Uterus (tissue), 4 donors: Measurements from ENCODE around the gene DNAJC15. TPM values are rescaled to one million over a fixed set of nuclear protein-coding genes. Genes with fewer than 3 reads are reported as not detected.
A peak's percentile ranks its signal among the peaks of the same experiment; 100 is the strongest.

Experiments used
- DNase-seq, 2 donors: peaks; one replicate each; pipeline ENCODE4 v3.0.0-alpha.2; 2019 to 2020
- H3K27ac ChIP-seq, 2 donors: fragments of 200-600 bp; sonication (generic); 1 replicate in 1 of 2; 2 replicates in 1 of 2; pipeline ENCODE4 v1.5.1; 2016 to 2018
- H3K27me3 ChIP-seq, 2 donors: fragments of 200-600 bp; sonication (generic); one replicate each; pipeline ENCODE4 v1.5.1; 2018 to 2019; ENCODE audit warnings: control low read depth in 1 of 2
- H3K36me3 ChIP-seq, 2 donors: fragments of 200-600 bp; sonication (generic); one replicate each; pipeline ENCODE4 v1.5.1; 2019; ENCODE audit warnings: control low read depth in 1 of 2
- H3K4me1 ChIP-seq, 2 donors: fragments of 200-600 bp; sonication (generic); one replicate each; pipeline ENCODE4 v1.5.1; 2018 to 2019; ENCODE audit warnings: control low read depth in 1 of 2
- H3K4me3 ChIP-seq, 2 donors: fragments of 200-600 bp; sonication (generic); 1 replicate in 1 of 2; 2 replicates in 1 of 2; pipeline ENCODE4 v1.5.1; 2018 to 2019; ENCODE audit warnings: mild to moderate bottlenecking in 1 of 2
- H3K9me3 ChIP-seq, 2 donors: fragments of 200-600 bp; sonication (generic); one replicate each; pipeline ENCODE4 v1.5.1; 2019; ENCODE audit warnings: control low read depth in 1 of 2
- CTCF ChIP-seq, 4 experiments: fragments of 200-600 bp in 2 of 4; fragments of 450-650 bp in 2 of 4; sonication (generic) in 2 of 4; IDR thresholded peaks; one replicate each; pipeline ENCODE4 v1.5.1; 2016 to 2019; ENCODE audit warnings: antibody characterized with exemption in 4 of 4, mild to moderate bottlenecking in 2 of 4, moderate library complexity in 1 of 4
- POLR2A ChIP-seq, 2 donors: fragments of 450-650 bp; IDR thresholded peaks; one replicate each; pipeline ENCODE4 v1.6.1; 2016; ENCODE audit warnings: antibody characterized with exemption in 2 of 2, mild to moderate bottlenecking in 1 of 2, moderate library complexity in 1 of 2
- intact Hi-C: fragments of 100-400 bp; cut with DNase I; formaldehyde crosslinking; loops from one replicate; pipeline ENCODE4 v1.15.1; 2023; ENCODE audit warnings: low total_unique reads
- total RNA-seq, 4 donors: library from RNA; depleted of rRNA in 3 of 4; stranded (reverse); fragments of >200 nt in 3 of 4; gene quantifications; one replicate each; pipeline versions ENCODE4 v1.1.0 to v1.2.4, GENCODE V29; 2014 to 2023
- donor health status: DM: yes; HTN: yes; CAD: no.

DNAJC15 gene
- total RNA-seq, 4 donors from 2014 or later: 3.6 to 14.5 (median 6.1) TPM

- Histone ChIP-seq H3K9me3 (no peaks in the 10 kb centered on the region), H3K4me3 (no peak overlapping the region), H3K27ac (no peak overlapping the region), H3K4me1 (no peaks in the 10 kb centered on the region), H3K36me3 (no peaks in the 10 kb centered on the region), H3K27me3 (no peaks in the 10 kb centered on the region)
- no peak for TF ChIP-seq POLR2A (IDR thresholded peaks at IDR 0.05)
- no peak for TF ChIP-seq CTCF (IDR thresholded peaks at IDR 0.05)
- DNase-seq: no peak
- intact Hi-C loops: no loop called here
Observed at GRCh38 chr13:43126420-43126819, 103.0 kb downstream of the DNAJC15 start.

GRCh38 chr13:43127103-43127798 is 103.9 kb downstream of the DNAJC15 start:
- no peaks in the 10 kb centered on the region for H3K27me3 ChIP-seq
- no peaks in the 10 kb centered on the region for H3K4me1 ChIP-seq
- no peaks in the 10 kb centered on the region for H3K36me3 ChIP-seq
- intact Hi-C loops: no loop called here
- no peak overlapping the region for H3K4me3 ChIP-seq
- no peaks in the 10 kb centered on the region for H3K9me3 ChIP-seq
- DNase-seq: no peak
- TF ChIP-seq CTCF (IDR thresholded peaks at IDR 0.05) (no peak), POLR2A (IDR thresholded peaks at IDR 0.05) (no peak)
- peak overlapping the region; percentile 40 to 45 for H3K27ac ChIP-seq

GRCh38 chr13:43127827-43128226 is 104.4 kb downstream of the DNAJC15 start:
- TF ChIP-seq CTCF (IDR thresholded peaks at IDR 0.05) (no peak), POLR2A (IDR thresholded peaks at IDR 0.05) (no peak)
- H3K36me3 ChIP-seq: no peaks in the 10 kb centered on the region
- H3K4me3 ChIP-seq: no peak overlapping the region
- no peaks in the 10 kb centered on the region for H3K4me1 ChIP-seq
- peak overlapping the region; percentile 40 to 45 for H3K27ac ChIP-seq
- H3K27me3 ChIP-seq: no peaks in the 10 kb centered on the region
- H3K9me3 ChIP-seq: no peaks in the 10 kb centered on the region
- DNase-seq: no peak
- intact Hi-C loops: no loop called here

- peak; percentile 22 to 40 for DNase-seq
- intact Hi-C loops: no loop called here
- no peak for TF ChIP-seq CTCF (IDR thresholded peaks at IDR 0.05)
- no peak for TF ChIP-seq POLR2A (IDR thresholded peaks at IDR 0.05)
- Histone ChIP-seq H3K27ac (no peak overlapping the region), H3K4me1 (no peaks in the 10 kb centered on the region), H3K9me3 (no peaks in the 10 kb centered on the region), H3K4me3 (no peak overlapping the region), H3K36me3 (no peaks in the 10 kb centered on the region), H3K27me3 (no peaks in the 10 kb centered on the region)
Observed at GRCh38 chr13:43128504-43128961, 105.1 kb downstream of the DNAJC15 start.

- no peak overlapping the region for H3K4me3 ChIP-seq
- H3K36me3 ChIP-seq: no peaks in the 10 kb centered on the region
- no peaks in the 10 kb centered on the region for H3K27me3 ChIP-seq
- no peak for DNase-seq
- no peak overlapping the region for H3K27ac ChIP-seq
- no peaks in the 10 kb centered on the region for H3K9me3 ChIP-seq
- no peaks in the 10 kb centered on the region for H3K4me1 ChIP-seq
- no peak for TF ChIP-seq POLR2A (IDR thresholded peaks at IDR 0.05)
- TF ChIP-seq CTCF (IDR thresholded peaks at IDR 0.05): no peak
- intact Hi-C loops: no loop called here
Observed at GRCh38 chr13:43129066-43129465, 105.7 kb downstream of the DNAJC15 start.
